ENCODE measurements around the gene DOCK2.

Gene DOCK2

GRCh38 chr5:170111088-170111785 lies 474.2 kb downstream of the DOCK2 start:
- DNase-seq (ENCODE audit: low read depth in 2 of 2, low spot score in 1 of 2) = no peak

- no peak for DNase-seq (ENCODE audit: low read depth in 2 of 2, low spot score in 1 of 2)
Measured at GRCh38 chr5:170112876-170113521, 475.9 kb downstream of the DOCK2 start.

- DNase-seq (ENCODE audit: low read depth in 2 of 2, low spot score in 1 of 2) = no peak
Measured at GRCh38 chr5:170113522-170113900, 476.4 kb downstream of the DOCK2 start.

- no peak for DNase-seq (ENCODE audit: low read depth in 2 of 2, low spot score in 1 of 2)
Measured at GRCh38 chr5:170114271-170114670, 477.2 kb downstream of the DOCK2 start.

- DNase-seq (ENCODE audit: low read depth in 2 of 2, low spot score in 1 of 2) = no peak
Measured at GRCh38 chr5:170115925-170116324, 478.9 kb downstream of the DOCK2 start.

GRCh38 chr5:170117736-170118135 lies 480.7 kb downstream of the DOCK2 start:
- no peak for DNase-seq (ENCODE audit: low read depth in 2 of 2, low spot score in 1 of 2)

GRCh38 chr5:170120576-170120975 lies 483.5 kb downstream of the DOCK2 start:
- DNase-seq (ENCODE audit: low read depth in 2 of 2, low spot score in 1 of 2) = no peak

GRCh38 chr5:170121321-170121720 lies 484.2 kb downstream of the DOCK2 start:
- DNase-seq (ENCODE audit: low read depth in 2 of 2, low spot score in 1 of 2) = no peak

- no peak for DNase-seq (ENCODE audit: low read depth in 2 of 2, low spot score in 1 of 2)
Measured at GRCh38 chr5:170126061-170126460, 489.0 kb downstream of the DOCK2 start.

- DNase-seq (ENCODE audit: low read depth in 2 of 2, low spot score in 1 of 2) = no peak
Measured at GRCh38 chr5:170126626-170127025, 489.6 kb downstream of the DOCK2 start.

GRCh38 chr5:170131235-170131634 lies 494.2 kb downstream of the DOCK2 start:
- no peak for DNase-seq (ENCODE audit: low read depth in 2 of 2, low spot score in 1 of 2)

GRCh38 chr5:170132269-170132975 lies 495.3 kb downstream of the DOCK2 start:
- no peak for DNase-seq (ENCODE audit: low read depth in 2 of 2, low spot score in 1 of 2)
